ENCODE data around the gene PEPD. TPM values are rescaled to one million over a fixed set of nuclear protein-coding genes. Genes with fewer than 3 reads are reported as not detected.
"Not testable (repeated sequence)": the region's sequence is repeated elsewhere in the genome, so short reads cannot be mapped to it uniquely, and the experiment has no call there.

Gene PEPD
- total and polyA plus RNA-seq, 2 donors (not counting 3 experiments of a cell fraction or from before 2014, with no cell fraction given) = 73.7 to 126 TPM

GRCh38 chr19:33481863-33482262 lies 39.7 kb downstream of the PEPD start:
- Histone ChIP-seq H3K27ac (ENCODE audit: insufficient read depth, low read depth, low read length) (no peak overlapping the region), H3K9ac (replicated peaks; ENCODE audit: extremely low read depth, insufficient read depth, low read length) (no peak overlapping the region), H3K4me3 (replicated peaks in 1 of 3; ENCODE audit: insufficient read depth in 1 of 3, low read depth in 1 of 3, low read length in 3 of 3) (no peak overlapping the region), H3K4me1 (ENCODE audit: control insufficient read depth, extremely low read depth, insufficient read depth, low read length) (peaks cover 7% of the 10 kb centered on the region), H3K79me2 (ENCODE audit: control insufficient read depth, insufficient read depth, low read length) (no peaks in the 10 kb centered on the region), H3K4me2 (ENCODE audit: insufficient read depth, low read length) (no peak overlapping the region), H2AFZ (ENCODE audit: low read depth, low read length) (no peak overlapping the region), H4K20me1 (replicated peaks; ENCODE audit: control insufficient read depth, extremely low read depth, insufficient read depth, low read length) (no peaks in the 10 kb centered on the region), H3K9me3 (replicated peaks; ENCODE audit: control insufficient read depth, insufficient read depth, low read length) (no peaks in the 10 kb centered on the region), H3K36me3 (ENCODE audit: control insufficient read depth in 2 of 2, extremely low read depth in 1 of 2, insufficient read depth in 2 of 2, low read length in 2 of 2) (peaks cover 0 to 4% of the 10 kb centered on the region in 2 experiments), H3K9me1 (replicated peaks; ENCODE audit: control insufficient read depth, extremely low read depth, insufficient read depth, low read length) (no peaks in the 10 kb centered on the region), H3K27me3 (ENCODE audit: control insufficient read depth in 2 of 2, insufficient read depth in 2 of 2, low read length in 2 of 2) (no peaks in the 10 kb centered on the region)
- TF ChIP-seq FOS (IDR thresholded peaks at IDR 0.05; ENCODE audit: borderline replicate concordance, insufficient read depth, low read length) (no peak), GATA2 (IDR thresholded peaks at IDR 0.05; ENCODE audit: insufficient read depth, insufficient read length, low read depth, low read length) (no peak), EZH2 (IDR thresholded peaks at IDR 0.05; ENCODE audit: borderline replicate concordance, low read depth, low read length, severe bottlenecking) (no peak), POLR2AphosphoS5 (IDR thresholded peaks at IDR 0.05; ENCODE audit: insufficient read depth, low read depth, low read length) (no peak), JUN (IDR thresholded peaks at IDR 0.05; ENCODE audit: borderline replicate concordance, insufficient read depth, insufficient read length, low read depth) (no peak), MYC (IDR thresholded peaks at IDR 0.05; ENCODE audit: low read depth, low read length) (no peak), CTCF (IDR thresholded peaks at IDR 0.05; ENCODE audit: extremely low read depth in 1 of 2, insufficient read depth in 1 of 2, low read depth in 1 of 2, low read length in 2 of 2) (no peak), MAX (IDR thresholded peaks at IDR 0.05; ENCODE audit: insufficient read depth, insufficient read length) (no peak), POLR2A (IDR thresholded peaks at IDR 0.05; ENCODE audit: low read depth, low read length) (no peak)
- ChIA-PET CTCF (no interaction called here), POLR2A (no interaction called here)
- intact Hi-C loops (cut with micrococcal nuclease) = no loop called here
- DNase-seq (ENCODE audit: low read depth, low spot score) (no peak), FAIRE-seq (no peak)
- dilution Hi-C loops (cut with MboI; ENCODE audit: extremely low pct_ligation_motif_present, low sequenced_read_pairs) = no loop called here
- BruUV-seq (replicated peaks) = no TSS peak

GRCh38 chr19:33479570-33479969 lies 42.0 kb downstream of the PEPD start:
- dilution Hi-C loops (cut with MboI; ENCODE audit: extremely low pct_ligation_motif_present, low sequenced_read_pairs); H3K4me3 ChIP-seq (replicated peaks in 1 of 3; ENCODE audit: insufficient read depth in 1 of 3, low read depth in 1 of 3, low read length in 3 of 3); BruUV-seq (replicated peaks); intact Hi-C loops (cut with micrococcal nuclease); H3K9me1 ChIP-seq (replicated peaks; ENCODE audit: control insufficient read depth, extremely low read depth, insufficient read depth, low read length); H3K9ac ChIP-seq (replicated peaks; ENCODE audit: extremely low read depth, insufficient read depth, low read length); CTCF ChIA-PET; DNase-seq (ENCODE audit: low read depth, low spot score); H3K79me2 ChIP-seq (ENCODE audit: control insufficient read depth, insufficient read depth, low read length); H3K4me2 ChIP-seq (ENCODE audit: insufficient read depth, low read length); FAIRE-seq; H2AFZ ChIP-seq (ENCODE audit: low read depth, low read length); H3K27me3 ChIP-seq (ENCODE audit: control insufficient read depth in 2 of 2, insufficient read depth in 2 of 2, low read length in 2 of 2); H3K27ac ChIP-seq (ENCODE audit: insufficient read depth, low read depth, low read length); H4K20me1 ChIP-seq (replicated peaks; ENCODE audit: control insufficient read depth, extremely low read depth, insufficient read depth, low read length); POLR2A ChIA-PET; H3K4me1 ChIP-seq (ENCODE audit: control insufficient read depth, extremely low read depth, insufficient read depth, low read length); H3K36me3 ChIP-seq (ENCODE audit: control insufficient read depth in 2 of 2, extremely low read depth in 1 of 2, insufficient read depth in 2 of 2, low read length in 2 of 2); H3K9me3 ChIP-seq (replicated peaks; ENCODE audit: control insufficient read depth, insufficient read depth, low read length): not testable (repeated sequence)
